SK-N-SH (cell line): ENCODE data around the gene RPP30.

Experiments used
- CTCF ChIP-seq: fragments of 200-600 bp; sonication (generic); IDR thresholded peaks from 2 replicates; pipeline ENCODE4 v1.6.1; 2017; ENCODE audit warnings: antibody characterized with exemption, mild to moderate bottlenecking, moderate library complexity
- FOXM1 ChIP-seq: IDR thresholded peaks from 2 replicates; pipeline ENCODE4 v1.4.0; 2012; ENCODE audit warnings: low read depth, mild to moderate bottlenecking
- GATA2 ChIP-seq: sonication (generic); formaldehyde crosslinking; IDR thresholded peaks from 2 replicates; pipeline ENCODE4 v1.5.0; 2020; ENCODE audit warnings: mild to moderate bottlenecking, missing genetic modification reagents
- RCOR1 ChIP-seq: fragments of 150-350 bp; IDR thresholded peaks from 2 replicates; pipeline ENCODE4 v1.6.1; 2017; ENCODE audit warnings: antibody characterized with exemption, low read length
- RFX5 ChIP-seq: IDR thresholded peaks from 2 replicates; pipeline ENCODE4 v1.6.1; 2012; ENCODE audit warnings: mild to moderate bottlenecking, improper control_type of control experiment, low read length
- SIN3A ChIP-seq: IDR thresholded peaks from 2 replicates; pipeline ENCODE4 v1.6.1; 2012; ENCODE audit warnings: low read depth, mild to moderate bottlenecking, low read length, moderate library complexity, borderline replicate concordance
- USF2 ChIP-seq: fragments of 150-350 bp; IDR thresholded peaks from 2 replicates; pipeline ENCODE4 v1.6.1; 2017; ENCODE audit warnings: antibody characterized with exemption, low read length, low read depth, borderline replicate concordance

DNA sequence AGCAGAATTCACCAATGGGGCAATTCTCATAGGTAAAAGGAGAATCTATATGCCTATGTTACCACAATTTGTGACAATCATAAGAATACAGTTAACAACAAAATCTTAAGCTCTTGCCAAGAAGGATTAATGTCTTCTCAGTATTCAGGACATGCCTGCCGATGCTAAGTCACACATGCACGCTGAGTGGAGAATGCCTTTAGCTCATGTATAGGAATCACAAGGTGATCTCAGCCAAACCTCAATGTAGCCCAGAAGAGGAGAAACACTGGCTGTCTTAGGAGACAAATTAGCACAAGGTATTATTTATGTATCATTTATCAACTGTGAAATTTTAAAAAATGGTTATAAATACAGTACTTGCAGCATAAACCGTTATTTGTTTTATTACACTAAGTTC is 16.6 kb upstream of the RPP30 start:
- TF ChIP-seq CTCF (no peak), SIN3A (no peak), RFX5 (no peak), USF2 (no peak), FOXM1 (no peak), GATA2 (no peak), RCOR1 (no peak)
